ENCODE data around the gene KIF24.

- TF ChIP-seq CTCF (conservative IDR thresholded peaks at IDR 0.05; ENCODE audit: low read length) (no peak), EZH2phosphoT487 (IDR thresholded peaks at IDR 0.05; ENCODE audit: borderline replicate concordance, low read depth, low read length) (no peak)
Observed at GRCh38 chr9:34331196-34331595, 2.1 kb upstream of the KIF24 start.

Data from OCI-LY7 (cell line).